IMR-90 (cell line): ENCODE data around the gene ARHGEF3. TPM values are rescaled to one million over a fixed set of nuclear protein-coding genes. Genes with fewer than 3 reads are reported as not detected.

Experiments
- ATAC-seq: fragments of 200-7000 bp; cut with Tn5 transposase; 2 replicates; pipeline ENCODE4 v1.9.1; 2020; ENCODE audit warnings: low read depth, mild to moderate bottlenecking, moderate library complexity
- BruUV-seq: library from RNA; stranded (reverse); fragments of 400-500 nt; replicated peaks from 2 replicates; lab custom pipeline; 2021; lab: Mats Ljungman, UMichigan
- CTCF ChIA-PET: fragments of 300-600 bp; formaldehyde crosslinking; extraction: SDS; loops from one replicate; lab custom pipeline; 2021; ENCODE audit warnings: antibody characterized with exemption; lab: Yijun Ruan, JAX
- POLR2A ChIA-PET: fragments of 300-600 bp; sonication (Branson Sonifier 250); formaldehyde crosslinking; loops from one replicate; lab custom pipeline; 2022; ENCODE audit warnings: antibody characterized with exemption; ENCODE audit not compliant: unreplicated experiment; lab: Charles Lee
- DNase-seq: peaks from one replicate; pipeline ENCODE4 v3.0.0; 2013
- H2AFZ ChIP-seq: replicated peaks from 2 replicates; pipeline ENCODE3; 2013; ENCODE audit warnings: low read length, mild to moderate bottlenecking; ENCODE audit not compliant: poor library complexity
- H2AK5ac ChIP-seq: 2 replicates; pipeline ENCODE4 v1.6.1; 2013; ENCODE audit warnings: low read depth, low read length, inconsistent platforms
- H2AK9ac ChIP-seq: replicated peaks from 2 replicates; pipeline ENCODE3; 2013; ENCODE audit warnings: mild to moderate bottlenecking, low read depth, low read length, moderate library complexity; ENCODE audit not compliant: poor library complexity
- H2BK120ac ChIP-seq: 2 replicates; pipeline ENCODE4 v1.6.1; 2013; ENCODE audit warnings: low read depth, low read length, inconsistent platforms
- H2BK15ac ChIP-seq: 3 replicates; pipeline ENCODE4 v1.6.1; 2013; ENCODE audit warnings: low read depth, low read length, inconsistent platforms
- H2BK20ac ChIP-seq: 2 replicates; pipeline ENCODE4 v1.6.1; 2013; ENCODE audit warnings: low read depth, mild to moderate bottlenecking, inconsistent platforms, low read length, moderate library complexity
- H2BK5ac ChIP-seq: 2 replicates; pipeline ENCODE4 v1.6.1; 2013; ENCODE audit warnings: mild to moderate bottlenecking, low read depth, low read length, inconsistent platforms; ENCODE audit not compliant: poor library complexity, severe bottlenecking
- H3K14ac ChIP-seq: replicated peaks from 2 replicates; pipeline ENCODE4 v1.6.1; 2013; ENCODE audit warnings: low read depth, low read length, inconsistent platforms
- H3K18ac ChIP-seq: 2 replicates; pipeline ENCODE4 v1.6.1; 2013; ENCODE audit warnings: low read depth, low read length, control low read depth
- H3K23ac ChIP-seq: 2 replicates; pipeline ENCODE4 v1.6.1; 2013; ENCODE audit warnings: low read depth, low read length, inconsistent platforms
- H3K27ac ChIP-seq: 2 replicates; pipeline ENCODE4 v1.5.1; 2013; ENCODE audit warnings: mild to moderate bottlenecking, control low read depth, low read length; ENCODE audit not compliant: insufficient read depth
- H3K27me3 ChIP-seq: 2 replicates; pipeline ENCODE4 v1.6.1; 2013; ENCODE audit warnings: low read length; ENCODE audit not compliant: control insufficient read depth, insufficient read depth
- H3K36me3 ChIP-seq: 2 replicates; pipeline ENCODE4 v1.6.1; 2013; ENCODE audit warnings: low read length, mixed read lengths; ENCODE audit not compliant: control insufficient read depth, insufficient read depth
- H3K4ac ChIP-seq: 2 replicates; pipeline ENCODE4 v1.6.1; 2013; ENCODE audit warnings: low read depth, low read length, inconsistent platforms
- H3K4me1 ChIP-seq: 2 replicates; pipeline ENCODE4 v1.6.1; 2013; ENCODE audit warnings: low read length, mixed read lengths; ENCODE audit not compliant: control insufficient read depth, insufficient read depth
- H3K4me2 ChIP-seq: 2 replicates; pipeline ENCODE4 v1.6.1; 2013; ENCODE audit warnings: low read depth, mild to moderate bottlenecking, control low read depth, low read length, moderate library complexity
- H3K4me3 ChIP-seq: 2 replicates; pipeline ENCODE4 v1.5.1; 2013; ENCODE audit warnings: low read depth, mild to moderate bottlenecking, control low read depth, low read length, moderate library complexity; ENCODE audit not compliant: insufficient read depth
- H3K56ac ChIP-seq: 2 replicates; pipeline ENCODE4 v1.6.1; 2013; ENCODE audit warnings: low read length, inconsistent platforms; ENCODE audit not compliant: insufficient read depth; ENCODE audit errors: extremely low read depth
- H3K79me1 ChIP-seq, 2 experiments: 2 replicates each; pipeline ENCODE4 v1.6.1; 2013; ENCODE audit warnings: low read length in 2 of 2, inconsistent platforms in 1 of 2, low read depth in 1 of 2
- H3K9ac ChIP-seq: 2 replicates; pipeline ENCODE4 v1.6.1; 2013; ENCODE audit warnings: low read depth, low read length, control low read depth
- H3K9me1 ChIP-seq: 2 replicates; pipeline ENCODE4 v1.6.1; 2013; ENCODE audit warnings: low read length, inconsistent platforms; ENCODE audit not compliant: insufficient read depth
- H3K9me3 ChIP-seq: 2 replicates; pipeline ENCODE4 v1.6.1; 2013; ENCODE audit warnings: low read length; ENCODE audit not compliant: control insufficient read depth, insufficient read depth
- H4K20me1 ChIP-seq: 2 replicates; pipeline ENCODE4 v1.6.1; 2013; ENCODE audit warnings: low read length, inconsistent platforms; ENCODE audit not compliant: insufficient read depth
- H4K5ac ChIP-seq: 2 replicates; pipeline ENCODE4 v1.6.1; 2013; ENCODE audit warnings: mild to moderate bottlenecking, low read depth, low read length, control low read depth
- H4K8ac ChIP-seq, 2 experiments: 2 replicates each; pipeline ENCODE4 v1.6.1; 2013; ENCODE audit warnings: low read depth in 2 of 2, low read length in 2 of 2, control low read depth in 1 of 2, inconsistent platforms in 1 of 2
- H4K91ac ChIP-seq: 2 replicates; pipeline ENCODE4 v1.6.1; 2013; ENCODE audit warnings: low read depth, low read length, inconsistent platforms; ENCODE audit not compliant: insufficient read depth
- BHLHE40 ChIP-seq: fragments of 150-350 bp; IDR thresholded peaks from 2 replicates; pipeline ENCODE4 v1.6.1; 2016; ENCODE audit warnings: mild to moderate bottlenecking, low read depth, low read length
- CEBPB ChIP-seq: IDR thresholded peaks from 2 replicates; pipeline ENCODE4 v1.6.1; 2012; ENCODE audit warnings: low read depth, low read length, improper control_type of control experiment
- MAZ ChIP-seq: IDR thresholded peaks from 2 replicates; pipeline ENCODE4 v1.6.1; 2012; ENCODE audit warnings: low read depth, mild to moderate bottlenecking, low read length, improper control_type of control experiment, moderate library complexity, borderline replicate concordance
- RAD21 ChIP-seq: IDR thresholded peaks from 2 replicates; pipeline ENCODE4 v1.6.1; 2012; ENCODE audit warnings: low read length, improper control_type of control experiment
- SMC3 ChIP-seq: fragments of 150-350 bp; IDR thresholded peaks from 2 replicates; pipeline ENCODE4 v1.6.1; 2016; ENCODE audit warnings: low read depth, mild to moderate bottlenecking, antibody characterized with exemption, low read length, moderate library complexity
- WGBS, 2 experiments: methylation state at CpG; one replicate each; pipeline versions ENCODE4 v1.1.5 to v1.1.7; 2013; ENCODE audit warnings: missing lambda C conversion rate in 2 of 2; ENCODE audit not compliant: insufficient read length in 1 of 2; ENCODE audit errors: extremely low coverage in 2 of 2; 5-methylcytosine and 5-hydroxymethylcytosine counted together
- dilution Hi-C: fragments of 300-500 bp; cut with HindIII; formaldehyde crosslinking; loops from one replicate; pipeline ENCODE4 v1.14.3; 2018; ENCODE audit warnings: low sequenced_read_pairs; ENCODE audit not compliant: unreplicated experiment
- in situ Hi-C: fragments of 300-500 bp; cut with MboI; formaldehyde crosslinking; loops from 3 replicates; pipeline ENCODE4 v1.14.3; 2019; ENCODE audit warnings: low sequenced_read_pairs, inconsistent platforms, mixed read lengths
- intact Hi-C: fragments of 100-400 bp; cut with micrococcal nuclease; formaldehyde crosslinking; loops from 2 replicates; pipeline ENCODE4 v1.10.0; 2022
- polyA plus RNA-seq, 3 experiments: library from polyadenylated mRNA; depleted of rRNA; stranded (reverse); fragments of >200 nt; gene quantifications; 2 replicates each; pipeline ENCODE4 v1.2.3, GENCODE V29; 2012; ENCODE audit warnings: low replicate concordance in 1 of 3
- total RNA-seq: library from RNA; depleted of rRNA; stranded (reverse); fragments of >200 nt; gene quantifications from 2 replicates; pipeline ENCODE4 v1.2.3, GENCODE V29; 2012
- TF ChIP-seq, protein P1 (sequence below): fragments of 150-350 bp; IDR thresholded peaks from 2 replicates; pipeline ENCODE4 v1.6.1; 2016; ENCODE audit warnings: low read depth, mild to moderate bottlenecking, low read length, moderate library complexity, borderline replicate concordance

Gene ARHGEF3
- total and polyA plus RNA-seq, 2 of the 4 experiments (the other 2 are of a cell fraction): 2.1 to 2.3 TPM

DNA sequence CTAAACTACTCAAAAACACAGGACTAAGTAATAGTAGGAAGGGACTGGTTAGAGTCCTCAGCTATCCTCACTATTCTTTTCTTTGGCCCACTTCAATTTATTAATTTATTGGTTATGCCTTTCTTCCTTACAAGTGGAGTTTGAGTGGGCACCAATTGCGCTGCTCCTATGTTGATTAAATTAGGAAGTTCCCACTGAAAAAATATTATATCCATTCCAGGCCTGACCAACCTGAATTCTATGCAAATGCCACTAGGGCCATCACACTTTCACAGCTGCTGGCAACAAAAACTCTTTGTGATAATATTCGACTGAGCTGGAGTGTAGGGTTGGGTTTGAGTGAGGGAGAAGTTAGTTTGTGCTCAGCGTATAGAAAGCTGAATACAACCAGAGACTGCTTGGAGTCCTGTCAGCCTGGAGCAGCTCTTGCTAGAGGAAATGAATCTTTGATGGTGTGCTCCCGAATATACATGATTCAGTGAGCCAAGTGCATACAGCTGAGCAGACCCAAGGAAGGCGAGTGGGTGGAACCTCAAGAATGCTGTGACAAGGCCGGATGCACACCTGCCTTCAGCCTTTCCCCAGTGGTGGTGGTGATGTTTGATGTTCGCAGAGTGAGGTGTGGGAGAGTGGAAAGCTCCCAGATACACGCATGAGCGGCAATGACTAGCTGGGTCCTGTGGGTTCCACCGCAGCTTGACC is 1.5 kb downstream of the ARHGEF3 start:
- Histone ChIP-seq H4K91ac (no peak overlapping the region), H3K27ac (no peak overlapping the region), H3K4me2 (peak overlapping the region; percentile 91; the same call in 1 of the 2 replicates), H3K56ac (no peak overlapping the region), H2AK9ac (no peak overlapping the region), H3K4me3 (no peak overlapping the region), H3K36me3 (no peaks in the 10 kb centered on the region), H3K4me1 (peaks cover 6% of the 10 kb centered on the region), H2AFZ (no peak overlapping the region), H2BK20ac (no peak overlapping the region), H4K8ac (no peak overlapping the region), H2BK15ac (no peak overlapping the region), H3K14ac (no peak overlapping the region), H3K9ac (no peak overlapping the region), H3K9me1 (0 out of 2 replicates have a peak, but pooled peaks cover 2% of the 10 kb centered on the region), H4K20me1 (no peaks in the 10 kb centered on the region), H3K23ac (no peak overlapping the region), H2BK5ac (no peak overlapping the region), H4K5ac (no peak overlapping the region), H3K18ac (no peak overlapping the region), H2AK5ac (no peak overlapping the region), H2BK120ac (no peak overlapping the region), H3K27me3 (peaks cover 5% of the 10 kb centered on the region; the same call in 1 of the 2 replicates), H3K4ac (no peak overlapping the region), H3K9me3 (no peaks in the 10 kb centered on the region), H3K79me1 (0 out of 4 replicates have a peak, but pooled peaks cover 2 to 3% of the 10 kb centered on the region in 2 experiments)
- in situ Hi-C loops (no loop called here), dilution Hi-C loops (no loop called here), intact Hi-C loops (no loop called here)
- BruUV-seq: no TSS peak
- ATAC-seq: no peak
- no peak for TF ChIP-seq MAZ
- TF ChIP-seq, protein P1, sequence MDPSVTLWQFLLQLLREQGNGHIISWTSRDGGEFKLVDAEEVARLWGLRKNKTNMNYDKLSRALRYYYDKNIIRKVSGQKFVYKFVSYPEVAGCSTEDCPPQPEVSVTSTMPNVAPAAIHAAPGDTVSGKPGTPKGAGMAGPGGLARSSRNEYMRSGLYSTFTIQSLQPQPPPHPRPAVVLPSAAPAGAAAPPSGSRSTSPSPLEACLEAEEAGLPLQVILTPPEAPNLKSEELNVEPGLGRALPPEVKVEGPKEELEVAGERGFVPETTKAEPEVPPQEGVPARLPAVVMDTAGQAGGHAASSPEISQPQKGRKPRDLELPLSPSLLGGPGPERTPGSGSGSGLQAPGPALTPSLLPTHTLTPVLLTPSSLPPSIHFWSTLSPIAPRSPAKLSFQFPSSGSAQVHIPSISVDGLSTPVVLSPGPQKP: no peak
- no peak for TF ChIP-seq RAD21
- TF ChIP-seq SMC3: no peak
- TF ChIP-seq CEBPB: no peak
- TF ChIP-seq BHLHE40: no peak
- ChIA-PET POLR2A (no interaction called here), CTCF (interaction anchor here (0.7 to 3.4 kb wide), 13 partner anchors 10 to 188 kb away, joined by 3 to 32 read pairs (median 4); no protein-coding TSS in a partner anchor)
- no peak for DNase-seq
- WGBS, 2 experiments: 73% methylated on average over 5 of the region's 10 CpGs; no CpG with 5 or more reads in 1 of the 2 experiments
